Right atrium auricular region (tissue), 2 donors: Measurements from ENCODE around the gene ADARB2. TPM values are rescaled to one million over a fixed set of nuclear protein-coding genes. Genes with fewer than 3 reads are reported as not detected.

Experiments
- DNase-seq: peaks from one replicate; pipeline ENCODE4 v3.0.0-alpha.2; 2019; ENCODE audit warnings: low spot score
- H3K27ac ChIP-seq, 2 donors: fragments of 200-600 bp; sonication (generic); 1 replicate in 1 of 2; 2 replicates in 1 of 2; pipeline ENCODE4 v1.5.1; 2016 to 2019
- H3K27me3 ChIP-seq, 2 donors: fragments of 200-600 bp; sonication (generic); one replicate each; pipeline versions ENCODE4 v1.5.1 to v1.6.0; 2017 to 2019
- H3K36me3 ChIP-seq: fragments of 200-600 bp; sonication (generic); one replicate; pipeline ENCODE4 v1.5.1; 2016
- H3K4me1 ChIP-seq, 2 donors: fragments of 200-600 bp; sonication (generic); one replicate each; pipeline versions ENCODE4 v1.5.1 to v1.6.0; 2017 to 2019
- H3K4me3 ChIP-seq, 2 donors: fragments of 200-600 bp; sonication (generic); 1 replicate in 1 of 2; 2 replicates in 1 of 2; pipeline ENCODE4 v1.5.1; 2017 to 2019; ENCODE audit warnings: mild to moderate bottlenecking in 1 of 2, moderate library complexity in 1 of 2
- H3K9me3 ChIP-seq, 2 donors: fragments of 200-600 bp; sonication (generic); one replicate each; pipeline ENCODE4 v1.5.1; 2019
- CTCF ChIP-seq, 2 donors: fragments of 200-600 bp; sonication (generic); IDR thresholded peaks; one replicate each; pipeline ENCODE4 v1.5.1; 2019; ENCODE audit warnings: antibody characterized with exemption in 2 of 2
- total RNA-seq, 2 donors: library from RNA; depleted of rRNA; stranded (reverse); fragments of >200 nt; gene quantifications; one replicate each; pipeline ENCODE4 v1.1.0, GENCODE V29; 2016

Gene ADARB2
- total RNA-seq, 2 donors from 2014 or later: 0.33 to 0.71 TPM

- peak; percentile 23 for DNase-seq
- Histone ChIP-seq H3K4me3 (no peak overlapping the region), H3K4me1 (no peaks in the 10 kb centered on the region), H3K9me3 (no peaks in the 10 kb centered on the region), H3K27me3 (no peaks in the 10 kb centered on the region), H3K27ac (no peak overlapping the region), H3K36me3 (no peaks in the 10 kb centered on the region)
- no peak for TF ChIP-seq CTCF (IDR thresholded peaks at IDR 0.05)
These were observed 343.0 kb downstream of the ADARB2 start for GRCh38 chr10:1394155-1394912.

DNA sequence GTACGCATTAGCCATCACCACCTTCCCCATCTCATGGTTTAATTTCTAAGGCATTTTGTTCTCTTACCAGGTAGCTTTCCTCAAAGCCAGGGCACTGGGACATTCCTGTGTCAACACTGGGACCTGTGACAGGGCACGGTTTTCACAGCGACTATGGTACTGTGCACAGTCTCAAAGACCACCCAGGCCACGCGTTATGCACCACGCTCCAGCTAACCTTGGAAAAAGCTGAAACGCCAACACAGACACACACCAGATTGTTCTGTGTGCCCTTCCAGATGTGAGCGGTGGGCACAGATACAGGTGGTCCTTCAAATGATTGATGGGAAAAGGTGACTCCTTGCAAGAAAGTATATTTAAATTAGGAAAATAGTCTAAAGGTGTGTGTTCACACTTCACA is 343.8 kb downstream of the ADARB2 start:
- Histone ChIP-seq H3K27ac (no peak overlapping the region), H3K27me3 (no peaks in the 10 kb centered on the region), H3K9me3 (no peaks in the 10 kb centered on the region), H3K4me3 (no peak overlapping the region), H3K4me1 (no peaks in the 10 kb centered on the region), H3K36me3 (no peaks in the 10 kb centered on the region)
- DNase-seq: no peak
- no peak for TF ChIP-seq CTCF (IDR thresholded peaks at IDR 0.05)

- Histone ChIP-seq H3K9me3 (no peaks in the 10 kb centered on the region), H3K36me3 (no peaks in the 10 kb centered on the region), H3K4me3 (no peak overlapping the region), H3K4me1 (no peaks in the 10 kb centered on the region), H3K27me3 (no peaks in the 10 kb centered on the region), H3K27ac (no peak overlapping the region)
- TF ChIP-seq CTCF (IDR thresholded peaks at IDR 0.05): no peak
- DNase-seq: no peak
These were observed 345.2 kb downstream of the ADARB2 start for GRCh38 chr10:1392127-1392526.

DNA sequence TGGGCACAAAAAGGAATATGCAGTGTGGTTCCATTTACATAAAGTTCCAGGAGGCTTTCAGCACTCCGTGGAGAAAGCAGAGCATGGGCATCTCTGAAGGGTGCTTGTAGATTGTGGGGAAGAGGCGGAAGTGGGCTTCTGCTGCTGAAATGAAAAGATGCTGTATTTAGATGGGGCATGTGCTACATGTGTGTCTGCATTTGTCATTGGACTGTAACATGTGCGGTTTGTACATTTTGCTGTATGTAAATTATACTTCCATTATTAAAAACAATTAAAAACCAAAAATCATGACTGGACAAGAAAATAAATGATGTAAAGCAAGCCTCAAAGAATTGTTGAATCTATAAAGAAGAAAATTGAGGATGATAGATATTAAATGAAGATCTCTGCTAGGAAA is 347.1 kb downstream of the ADARB2 start:
- peak; percentile 16 for DNase-seq
- no peaks in the 10 kb centered on the region for H3K36me3 ChIP-seq
- H3K27ac ChIP-seq: no peak overlapping the region
- no peaks in the 10 kb centered on the region for H3K27me3 ChIP-seq
- peaks cover 0 to 5% of the 10 kb centered on the region in 2 donors for H3K9me3 ChIP-seq
- no peak for TF ChIP-seq CTCF (IDR thresholded peaks at IDR 0.05)
- H3K4me3 ChIP-seq: no peak overlapping the region
- H3K4me1 ChIP-seq: no peaks in the 10 kb centered on the region

GRCh38 chr10:1384026-1384425 is 353.3 kb downstream of the ADARB2 start:
- no peak for TF ChIP-seq CTCF (IDR thresholded peaks at IDR 0.05)
- H3K4me3 ChIP-seq: no peak overlapping the region
- DNase-seq: no peak

DNA sequence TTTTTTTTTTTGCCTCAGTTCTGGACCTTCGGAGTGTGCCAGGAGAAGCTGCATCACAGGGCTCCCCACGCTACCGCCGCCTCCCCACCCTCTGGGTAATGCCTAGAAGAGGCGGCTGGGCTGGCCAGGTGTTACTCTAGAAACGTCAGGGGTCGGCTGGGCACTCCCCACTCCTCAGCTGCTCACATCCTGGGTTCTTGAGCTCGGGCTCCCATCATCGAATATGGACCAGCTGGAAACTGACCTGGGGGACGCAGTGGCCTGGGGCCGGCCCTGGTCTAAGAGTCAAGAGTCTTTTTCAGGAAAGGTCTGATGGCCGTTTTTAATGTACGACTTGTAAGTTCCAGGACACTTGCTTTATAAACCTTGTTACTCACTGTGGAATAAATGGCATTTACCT is 354.6 kb downstream of the ADARB2 start:
- Histone ChIP-seq H3K9me3 (peaks cover 0 to 5% of the 10 kb centered on the region in 2 donors), H3K27me3 (no peaks in the 10 kb centered on the region), H3K36me3 (no peaks in the 10 kb centered on the region), H3K4me1 (no peaks in the 10 kb centered on the region), H3K27ac (no peak overlapping the region), H3K4me3 (no peak overlapping the region)
- TF ChIP-seq CTCF (IDR thresholded peaks at IDR 0.05): no peak
- peak; percentile 56 for DNase-seq

More at GRCh38 chr10:1384026-1384425, 353.3 kb downstream of the ADARB2 start:
- H3K27me3 ChIP-seq: no peaks in the 10 kb centered on the region
- H3K4me1 ChIP-seq: no peaks in the 10 kb centered on the region
- H3K27ac ChIP-seq: no peak overlapping the region
- H3K9me3 ChIP-seq: peaks cover 0 to 5% of the 10 kb centered on the region in 2 donors
- no peaks in the 10 kb centered on the region for H3K36me3 ChIP-seq
